H1 (cell line): ENCODE results near the gene MBIP. TPM values are rescaled to one million over a fixed set of nuclear protein-coding genes. Genes with fewer than 3 reads are reported as not detected.

Experiments
- CTCF ChIA-PET: fragments of 300-600 bp; sonication (Branson Sonifier 250); formaldehyde crosslinking; loops from one replicate; lab custom pipeline; 2021; ENCODE audit not compliant: partially characterized antibody; lab: Charles Lee
- POLR2A ChIA-PET: fragments of 300-600 bp; sonication (Branson Sonifier 250); formaldehyde crosslinking; loops from one replicate; lab custom pipeline; 2021; ENCODE audit warnings: inconsistent platforms; ENCODE audit not compliant: partially characterized antibody; lab: Charles Lee
- DNase-seq, 2 experiments: peaks; one replicate each; pipeline versions ENCODE4 v3.0.0 to v3.0.0-alpha.2; 2010 to 2022; ENCODE audit warnings: low spot score in 2 of 2, low read depth in 1 of 2, mixed read lengths in 1 of 2
- FAIRE-seq: peaks from 2 replicates; lab custom pipeline; 2011; peaks lifted over from hg19 to GRCh38; lab: Jason Lieb, UNC
- H2AFZ ChIP-seq: 2 replicates; pipeline ENCODE4 v1.8.1; 2012; ENCODE audit warnings: low read length, inconsistent platforms
- H2AK5ac ChIP-seq: 2 replicates; pipeline ENCODE4 v1.6.1; 2013; ENCODE audit warnings: low read depth, low read length
- H2BK120ac ChIP-seq: replicated peaks from 2 replicates; pipeline ENCODE3; 2013; ENCODE audit warnings: low read depth, low read length, inconsistent platforms
- H2BK12ac ChIP-seq: 2 replicates; pipeline ENCODE4 v1.6.1; 2013; ENCODE audit warnings: low read depth, low read length
- H2BK15ac ChIP-seq: 2 replicates; pipeline ENCODE4 v1.6.1; 2013; ENCODE audit warnings: low read length
- H2BK20ac ChIP-seq: 2 replicates; pipeline ENCODE4 v1.6.1; 2013; ENCODE audit warnings: low read length
- H2BK5ac ChIP-seq: 2 replicates; pipeline ENCODE4 v1.6.1; 2013; ENCODE audit warnings: low read depth, low read length
- H3K14ac ChIP-seq: 2 replicates; pipeline ENCODE4 v1.6.1; 2013; ENCODE audit warnings: inconsistent platforms; ENCODE audit not compliant: insufficient read length
- H3K18ac ChIP-seq: 2 replicates; pipeline ENCODE4 v1.6.1; 2013; ENCODE audit warnings: low read length; ENCODE audit errors: extremely low read depth
- H3K23ac ChIP-seq: 2 replicates; pipeline ENCODE4 v1.6.1; 2013; ENCODE audit warnings: inconsistent platforms; ENCODE audit not compliant: insufficient read length
- H3K23me2 ChIP-seq: 2 replicates; pipeline ENCODE4 v1.6.1; 2013; ENCODE audit warnings: low read depth, low read length
- H3K27ac ChIP-seq: 2 replicates; pipeline ENCODE4 v1.6.1; 2011; ENCODE audit warnings: low read depth, low read length, inconsistent platforms
- H3K27me3 ChIP-seq, 4 experiments: replicated peaks in 1 of 4; 1 replicate in 1 of 4; 2 replicates in 3 of 4; pipeline versions ENCODE4 v1.6.1 to v1.8.1; 2011 to 2013; ENCODE audit warnings: low read length in 3 of 4, mild to moderate bottlenecking in 3 of 4, inconsistent platforms in 2 of 4, mixed read lengths in 2 of 4, moderate library complexity in 1 of 4; ENCODE audit not compliant: control insufficient read depth in 3 of 4, insufficient read depth in 3 of 4; ENCODE audit errors: extremely low read depth in 1 of 4
- H3K36me3 ChIP-seq, 4 experiments: 2 replicates each; pipeline versions ENCODE4 v1.6.1 to v1.8.1; 2011 to 2013; ENCODE audit warnings: mild to moderate bottlenecking in 4 of 4, low read length in 3 of 4, moderate library complexity in 2 of 4, control low read depth in 1 of 4, inconsistent platforms in 1 of 4; ENCODE audit not compliant: insufficient read depth in 4 of 4, control insufficient read depth in 2 of 4
- H3K4ac ChIP-seq: replicated peaks from 2 replicates; pipeline ENCODE3; 2013; ENCODE audit warnings: low read length, low read depth, mixed read lengths, inconsistent platforms; ENCODE audit not compliant: insufficient read length
- H3K4me1 ChIP-seq, 4 experiments: replicated peaks in 1 of 4; 1 replicate in 1 of 4; 2 replicates in 3 of 4; pipeline versions ENCODE4 v1.6.1 to v1.8.1; 2011 to 2013; ENCODE audit warnings: low read length in 3 of 4, inconsistent platforms in 2 of 4, mixed read lengths in 1 of 4; ENCODE audit not compliant: insufficient read depth in 4 of 4, control insufficient read depth in 3 of 4
- H3K4me2 ChIP-seq, 2 experiments: 2 replicates each; pipeline versions ENCODE4 v1.6.1 to v1.8.1; 2011 to 2013; ENCODE audit warnings: low read depth in 2 of 2, low read length in 2 of 2, control low read depth in 1 of 2, inconsistent platforms in 1 of 2, mild to moderate bottlenecking in 1 of 2; ENCODE audit not compliant: insufficient read depth in 1 of 2
- H3K4me3 ChIP-seq, 4 experiments: fragments of 200-600, 300-600 bp in 1 of 4; sonication (generic), shearing (Covaris generic), sonication (Bioruptor Twin) in 1 of 4; 2 replicates each; pipeline versions ENCODE4 v1.5.1 to v1.8.1; 2011 to 2016; ENCODE audit warnings: low read length in 4 of 4, low read depth in 3 of 4, control low read depth in 2 of 4, inconsistent platforms in 2 of 4, mild to moderate bottlenecking in 2 of 4, mixed read lengths in 1 of 4, moderate library complexity in 1 of 4; ENCODE audit not compliant: insufficient read depth in 2 of 4; ENCODE audit errors: extremely low read depth in 1 of 4
- H3K56ac ChIP-seq: replicated peaks from 2 replicates; pipeline ENCODE3; 2013; ENCODE audit warnings: low read depth, mild to moderate bottlenecking, mixed read lengths, low read length, inconsistent platforms; ENCODE audit not compliant: insufficient read length
- H3K79me1 ChIP-seq: 2 replicates; pipeline ENCODE4 v1.6.1; 2013; ENCODE audit warnings: low read depth, low read length, control low read depth
- H3K79me2 ChIP-seq, 2 experiments: 2 replicates each; pipeline versions ENCODE4 v1.6.1 to v1.8.1; 2012 to 2013; ENCODE audit warnings: low read length in 2 of 2, mild to moderate bottlenecking in 2 of 2, inconsistent platforms in 1 of 2; ENCODE audit not compliant: insufficient read depth in 2 of 2, control insufficient read depth in 1 of 2
- H3K9ac ChIP-seq, 4 experiments: replicated peaks in 1 of 4; 1 replicate in 1 of 4; 2 replicates in 3 of 4; pipeline versions ENCODE4 v1.6.1 to v1.8.1; 2011 to 2013; ENCODE audit warnings: low read depth in 3 of 4, low read length in 3 of 4, control low read depth in 2 of 4, mild to moderate bottlenecking in 2 of 4, moderate library complexity in 2 of 4, inconsistent platforms in 1 of 4; ENCODE audit errors: extremely low read depth in 1 of 4
- H3K9me3 ChIP-seq, 2 experiments: 2 replicates each; pipeline versions ENCODE4 v1.6.1 to v1.8.1; 2012 to 2013; ENCODE audit warnings: mild to moderate bottlenecking in 2 of 2, moderate library complexity in 2 of 2, control low read depth in 1 of 2, inconsistent platforms in 1 of 2, low read depth in 1 of 2, low read length in 1 of 2, mixed read lengths in 1 of 2; ENCODE audit not compliant: insufficient read depth in 2 of 2
- H4K20me1 ChIP-seq, 2 experiments: replicated peaks in 1 of 2; 2 replicates each; pipeline versions ENCODE3 to v1.8.1; 2011 to 2013; ENCODE audit warnings: inconsistent platforms in 2 of 2, low read length in 2 of 2, mild to moderate bottlenecking in 1 of 2; ENCODE audit not compliant: insufficient read depth in 2 of 2, control insufficient read depth in 1 of 2
- H4K5ac ChIP-seq: 2 replicates; pipeline ENCODE4 v1.6.1; 2013; ENCODE audit warnings: low read length, low read depth, mixed read lengths, inconsistent platforms; ENCODE audit not compliant: insufficient read length
- H4K8ac ChIP-seq: 2 replicates; pipeline ENCODE4 v1.8.0; 2013; ENCODE audit warnings: mild to moderate bottlenecking, moderate library complexity, low read length, inconsistent platforms; ENCODE audit not compliant: insufficient read depth; ENCODE audit errors: extremely low read depth
- H4K91ac ChIP-seq: replicated peaks from 2 replicates; pipeline ENCODE3; 2013; ENCODE audit warnings: low read length, mixed read lengths, inconsistent platforms; ENCODE audit not compliant: insufficient read length
- ASH2L ChIP-seq: fragments of 200-600, 300-600 bp; sonication (generic); IDR thresholded peaks from one replicate; pipeline ENCODE4 v1.7.1; 2017; ENCODE audit warnings: low read length
- JUND ChIP-seq: IDR thresholded peaks from 2 replicates; pipeline ENCODE4 v1.6.1; 2011; ENCODE audit warnings: mild to moderate bottlenecking, improper control_type of control experiment, low read length
- MAFK ChIP-seq: IDR thresholded peaks from 2 replicates; pipeline ENCODE4 v1.6.1; 2012; ENCODE audit warnings: low read depth, mild to moderate bottlenecking, improper control_type of control experiment, low read length
- POLR2A ChIP-seq, 2 experiments: IDR thresholded peaks; 1 replicate in 1 of 2; 2 replicates in 1 of 2; pipeline ENCODE4 v1.6.1; 2011; ENCODE audit warnings: low read depth in 2 of 2, low read length in 2 of 2, mild to moderate bottlenecking in 2 of 2; ENCODE audit errors: control extremely low read depth in 1 of 2
- POLR2AphosphoS5 ChIP-seq: IDR thresholded peaks from 2 replicates; pipeline ENCODE4 v1.6.1; 2011; ENCODE audit warnings: low read depth, low read length
- RXRA ChIP-seq: IDR thresholded peaks from 2 replicates; pipeline ENCODE4 v1.6.1; 2011; ENCODE audit warnings: low read depth, mild to moderate bottlenecking, low read length, moderate library complexity; ENCODE audit not compliant: insufficient read depth
- SP1 ChIP-seq: IDR thresholded peaks from 2 replicates; pipeline ENCODE4 v1.6.1; 2011; ENCODE audit warnings: low read depth, low read length
- SP2 ChIP-seq: IDR thresholded peaks from 2 replicates; pipeline ENCODE4 v1.6.1; 2012; ENCODE audit warnings: mild to moderate bottlenecking, low read length, inconsistent platforms
- SRF ChIP-seq: IDR thresholded peaks from 2 replicates; pipeline ENCODE4 v1.6.1; 2011; ENCODE audit warnings: mild to moderate bottlenecking, low read depth, low read length, moderate library complexity
- YY1 ChIP-seq: IDR thresholded peaks from 2 replicates; pipeline ENCODE4 v1.6.1; 2011; ENCODE audit warnings: low read depth, mild to moderate bottlenecking, low read length
- WGBS, 2 experiments: shearing (Covaris generic) in 1 of 2; methylation state at CpG; one replicate each; pipeline versions ENCODE4 v1.1.6 to v1.1.7; 2013 to 2015; ENCODE audit warnings: low lambda C conversion rate in 2 of 2, mixed read lengths in 2 of 2, inconsistent platforms in 1 of 2, low coverage in 1 of 2, missing lambda C conversion rate in 1 of 2; ENCODE audit not compliant: insufficient replicate concordance in 2 of 2, insufficient coverage in 1 of 2, insufficient read length in 1 of 2; ENCODE audit errors: extremely low coverage in 1 of 2, missing lambda C conversion rate in 1 of 2; 5-methylcytosine and 5-hydroxymethylcytosine counted together
- long read RNA-seq, 2 experiments: library from RNA in 1 of 2; library from capped mRNA in 1 of 2; stranded (forward); transcript quantifications; one replicate each; pipeline ENCODE4 v2.0.0, GENCODE V29; 2021; ENCODE audit warnings: inconsistent platforms in 1 of 2
- polyA minus RNA-seq, 3 experiments: library from RNA; depleted of rRNA, polyadenylated mRNA; stranded (reverse); fragments of >200 nt; gene quantifications; 1 replicate in 2 of 3; 2 replicates in 1 of 3; pipeline ENCODE4 v1.2.3, GENCODE V29; 2011
- polyA plus RNA-seq, 7 experiments: library from polyadenylated mRNA; depleted of rRNA in 3 of 7; stranded (reverse) in 5 of 7; unstranded in 2 of 7; fragments of >200 nt in 5 of 7; fragments of 200-250 nt in 2 of 7; gene quantifications; 1 replicate in 5 of 7; 2 replicates in 1 of 7; 4 replicates in 1 of 7; pipeline versions ENCODE4 v1.2.1 to v1.2.3, GENCODE V29; 2011 to 2013; ENCODE audit warnings: missing spikeins in 2 of 7, mixed read lengths in 2 of 7
- total RNA-seq: library from RNA; stranded (reverse); fragmentation: NEBNext Ultra II Directional; extraction: Animal tissue kit (Norgen Biotek cat#: 25700); gene quantifications from 2 replicates; pipeline ENCODE4 v1.2.1, GENCODE V29; 2021

The MBIP gene
- total RNA-seq = 24.4 and 27.4 TPM in 2 replicates
- polyA plus RNA-seq (2011; rRNA removed) = 9.4 and 15.0 TPM in 2 replicates
- polyA plus RNA-seq (2011; cell fraction: cytosol; rRNA removed) = 19.7 TPM
- 10.6 TPM for polyA plus RNA-seq (2011; cell fraction: nucleus; rRNA removed)
- 14.3 to 21.4 TPM (median 14.7 TPM) in 4 replicates for polyA plus RNA-seq (2012, experiment 1 of 2)
- polyA plus RNA-seq (2012, experiment 2 of 2) = 5.7 TPM
- polyA plus RNA-seq (2013, experiment 1 of 2) = 24.4 TPM
- 23.0 TPM for polyA plus RNA-seq (2013, experiment 2 of 2)
- polyA minus RNA-seq (2011; rRNA and poly(A)+ RNA removed) = 14.7 and 15.9 TPM in 2 replicates
- 12.6 TPM for polyA minus RNA-seq (2011; cell fraction: cytosol; rRNA and poly(A)+ RNA removed)
- polyA minus RNA-seq (2011; cell fraction: nucleus; rRNA and poly(A)+ RNA removed) = 31.9 TPM
- long read RNA-seq, experiment 1, partial matches to known transcripts = 12 of 23 reads
- long read RNA-seq, experiment 1, other reads (novel, unspliced or antisense) = 11 of 23 reads
- long read RNA-seq, experiment 2, transcript MBIP-203 (9 exons, 1,648 nt) = major isoform, 49 of 62 reads
- long read RNA-seq, experiment 2, transcript MBIP-201 (9 exons, 1,586 nt) = minor isoform, 5 of 62 reads
- long read RNA-seq, experiment 2, partial matches to known transcripts = 1 of 62 reads
- long read RNA-seq, experiment 2, other reads (novel, unspliced or antisense) = 3 of 62 reads

GRCh38 chr14:36320200-36320896, at the start of gene MBIP:
Gene MBIP (minus strand): TSS chr14:36320637. CDS start chr14:36320588, 49 bp downstream.
- Histone ChIP-seq H3K18ac (no peak within 1 kb of the TSS), H3K14ac (no peak within 1 kb of the TSS), H2BK12ac (no peak within 1 kb of the TSS), H3K79me2 (peaks cover 0 to 50% of the 10 kb centered on the region in 2 experiments; a peak in 3 of 4 replicates), H2BK120ac (no peak within 1 kb of the TSS), H3K4me1 (peaks cover 0 to 3% (median 1%) of the 10 kb centered on the region in 4 experiments; a peak in 4 of 7 replicates), H2AK5ac (no peak within 1 kb of the TSS), H3K4ac (peak within 1 kb of the TSS; percentile 1), H2AFZ (peak within 1 kb of the TSS; percentile 96), H3K27ac (peak within 1 kb of the TSS; percentile 76), H3K27me3 (no peaks in the 10 kb centered on the region; a peak in 1 of 7 replicates), H3K79me1 (no peaks in the 10 kb centered on the region), H3K4me2 (peak within 1 kb of the TSS; percentile 62 to 66), H4K91ac (no peak within 1 kb of the TSS), H3K23me2 (no peaks in the 10 kb centered on the region), H3K23ac (no peak within 1 kb of the TSS), H2BK20ac (no peak within 1 kb of the TSS), H3K9ac (peak within 1 kb of the TSS; percentile 74 to 96 (median 89)), H3K36me3 (no peaks in the 10 kb centered on the region), H2BK5ac (peak within 1 kb of the TSS; percentile 44; the same call in 1 of the 2 replicates), H4K5ac (peak within 1 kb of the TSS; percentile 76), H3K56ac (no peak within 1 kb of the TSS), H4K20me1 (peaks cover 0 to 2% of the 10 kb centered on the region in 2 experiments), H3K9me3 (no peaks in the 10 kb centered on the region), H2BK15ac (no peak within 1 kb of the TSS), H4K8ac (peak within 1 kb of the TSS; percentile 97; the same call in 1 of the 2 replicates), H3K4me3 (peak within 1 kb of the TSS; percentile 95 to 99 (median 98))
- DNase-seq = peak; percentile 83 to 85
- CTCF ChIA-PET = interaction anchor here (0.6 kb wide), 2 partner anchors 89 to 195 kb away, joined by 3 to 4 read pairs; no protein-coding TSS in a partner anchor
- peak; percentile 97 for FAIRE-seq
- 2% methylated on average over 33 of the region's 35 CpGs; no CpG with 5 or more reads in 1 of the 2 experiments for WGBS, 2 experiments
- POLR2A ChIA-PET = interaction anchor here (0.8 to 2.4 kb wide), 4 partner anchors 10 to 119 kb away, joined by 3 to 13 read pairs (median 4); no protein-coding TSS in a partner anchor
- peak; percentile 40 for TF ChIP-seq SP2
- peak; percentile 77 for TF ChIP-seq ASH2L
- TF ChIP-seq POLR2AphosphoS5 = peak; percentile 80
- TF ChIP-seq YY1 = peak; percentile 48; the same call in 1 of the 2 replicates
- TF ChIP-seq JUND = peak; percentile 66
- peak; percentile 88 for TF ChIP-seq SP1
- no peak for TF ChIP-seq RXRA
- peak; percentile 37; the same call in 1 of the 2 replicates for TF ChIP-seq SRF
- TF ChIP-seq MAFK = no peak
- peak; percentile 33 to 85 for TF ChIP-seq POLR2A (IDR thresholded peaks at IDR 0.05; ENCODE audit: control extremely low read depth in 1 of 2, low read depth in 2 of 2, low read length in 2 of 2)
